Suprapubic skin (tissue), 4 donors: ENCODE data around the gene TMEM213.

ENCODE experiments used
- CTCF ChIP-seq, 2 donors: fragments of 200-600 bp in 1 of 2; fragments of 450-650 bp in 1 of 2; sonication (generic) in 1 of 2; IDR thresholded peaks; one replicate each; pipeline ENCODE4 v1.5.1; 2016 to 2019; ENCODE audit warnings: antibody characterized with exemption in 2 of 2, mild to moderate bottlenecking in 1 of 2, moderate library complexity in 1 of 2
- EP300 ChIP-seq: sonication (generic); formaldehyde crosslinking; IDR thresholded peaks from one replicate; pipeline ENCODE4 v1.6.1; 2017; ENCODE audit warnings: antibody characterized with exemption
- POLR2A ChIP-seq, 2 donors: fragments of 450-650 bp; IDR thresholded peaks; one replicate each; pipeline ENCODE4 v1.6.1; 2017; ENCODE audit warnings: antibody characterized with exemption in 2 of 2, mild to moderate bottlenecking in 2 of 2, moderate library complexity in 2 of 2
- POLR2AphosphoS5 ChIP-seq, 3 donors: sonication (generic); formaldehyde crosslinking; IDR thresholded peaks; one replicate each; pipeline ENCODE4 v1.6.1; 2017; ENCODE audit warnings: antibody characterized with exemption in 3 of 3

GRCh38 chr7:138833596-138833995 lies 35.8 kb downstream of the TMEM213 start:
- TF ChIP-seq CTCF (IDR thresholded peaks at IDR 0.05) (no peak), POLR2A (IDR thresholded peaks at IDR 0.05) (no peak), POLR2AphosphoS5 (IDR thresholded peaks at IDR 0.05) (no peak), EP300 (no peak)
